Caco-2 (cell line): ENCODE data around the gene PUS1. TPM values are rescaled to one million over a fixed set of nuclear protein-coding genes. Genes with fewer than 3 reads are reported as not detected.

ENCODE experiments used
- BruUV-seq: library from RNA; stranded (reverse); fragments of 400-500 nt; replicated peaks from 2 replicates; lab custom pipeline; 2021; lab: Mats Ljungman, UMichigan
- CTCF ChIA-PET: fragments of 300-600 bp; sonication (Branson Sonifier 250); formaldehyde crosslinking; loops from one replicate; lab custom pipeline; 2022; ENCODE audit warnings: antibody characterized with exemption; lab: Charles Lee
- POLR2A ChIA-PET: fragments of 300-600 bp; sonication (Branson Sonifier 250); formaldehyde crosslinking; loops from one replicate; lab custom pipeline; 2022; ENCODE audit warnings: antibody characterized with exemption; lab: Charles Lee
- DNase-seq, 2 experiments: peaks; one replicate each; pipeline versions ENCODE4 v3.0.0 to v3.0.0-alpha.2; 2020 to 2022
- H3K27me3 ChIP-seq: replicated peaks from 2 replicates; pipeline ENCODE4 v1.6.0; 2011; ENCODE audit warnings: low read length; ENCODE audit not compliant: control insufficient read depth, insufficient read depth
- H3K36me3 ChIP-seq: 2 replicates; pipeline ENCODE4 v1.5.1; 2011; ENCODE audit warnings: low read length; ENCODE audit not compliant: control insufficient read depth, insufficient read depth
- H3K4me1 ChIP-seq: fragments of 250-450 bp; sonication (Bioruptor Pico); 2 replicates; pipeline ENCODE4 v1.5.1; 2020; ENCODE audit warnings: mild to moderate bottlenecking
- H3K4me3 ChIP-seq: 2 replicates; pipeline ENCODE4 v1.5.1; 2011; ENCODE audit warnings: low read depth, mild to moderate bottlenecking, control low read depth, low read length
- H3K9me3 ChIP-seq: fragments of 250-450 bp; sonication (Bioruptor Pico); 2 replicates; pipeline ENCODE4 v1.5.1; 2020; ENCODE audit warnings: mild to moderate bottlenecking, moderate library complexity
- H3K27ac Mint-ChIP-seq: one replicate; pipeline ENCODE4 v1.8.0; 2022; ENCODE audit warnings: mixed read lengths; ENCODE audit not compliant: unreplicated experiment
- H3K27me3 Mint-ChIP-seq: one replicate; pipeline ENCODE4 v1.8.0; 2022; ENCODE audit warnings: mixed read lengths; ENCODE audit not compliant: insufficient read depth, unreplicated experiment
- H3K36me3 Mint-ChIP-seq: one replicate; pipeline ENCODE4 v1.8.0; 2022; ENCODE audit warnings: mild to moderate bottlenecking, mixed read lengths; ENCODE audit not compliant: insufficient read depth, unreplicated experiment
- H3K4me1 Mint-ChIP-seq: one replicate; pipeline ENCODE4 v1.8.0; 2022; ENCODE audit warnings: low read depth, mixed read lengths; ENCODE audit not compliant: unreplicated experiment
- H3K4me3 Mint-ChIP-seq: one replicate; pipeline ENCODE4 v1.8.0; 2022; ENCODE audit warnings: mild to moderate bottlenecking, moderate library complexity, mixed read lengths; ENCODE audit not compliant: unreplicated experiment
- H3K9me3 Mint-ChIP-seq: one replicate; pipeline ENCODE4 v1.8.0; 2022; ENCODE audit warnings: mixed read lengths; ENCODE audit not compliant: unreplicated experiment
- CTCF ChIP-seq, 2 experiments: fragments of 200-600 bp in 1 of 2; IDR thresholded peaks; 1 replicate in 1 of 2; 2 replicates in 1 of 2; pipeline versions ENCODE4 v1.5.1 to v1.8.0; 2011 to 2022; ENCODE audit warnings: antibody characterized with exemption in 1 of 2, control low read depth in 1 of 2, inconsistent platforms in 1 of 2, low read depth in 1 of 2, low read length in 1 of 2, mild to moderate bottlenecking in 1 of 2, moderate library complexity in 1 of 2; ENCODE audit not compliant: insufficient read depth in 1 of 2, severe bottlenecking in 1 of 2, unreplicated experiment in 1 of 2
- intact Hi-C: fragments of 100-400 bp; cut with micrococcal nuclease; formaldehyde crosslinking; loops from one replicate; pipeline ENCODE4 v1.10.0; 2022; ENCODE audit not compliant: unreplicated experiment
- total RNA-seq: library from RNA; stranded (reverse); gene quantifications from 2 replicates; pipeline ENCODE4 v1.2.3, GENCODE V29; 2022

Gene PUS1
- total RNA-seq, 1 experiment from 2014 or later = 71.9 TPM

- H3K4me3 Mint-ChIP-seq = no peak overlapping the region
- H3K27ac Mint-ChIP-seq = no peak overlapping the region
- Histone ChIP-seq H3K4me1 (no peaks in the 10 kb centered on the region), H3K9me3 (no peaks in the 10 kb centered on the region), H3K4me3 (no peak overlapping the region), H3K36me3 (no peaks in the 10 kb centered on the region; the same call in 1 of the 2 replicates), H3K27me3 (no peaks in the 10 kb centered on the region)
- CTCF ChIA-PET = no interaction called here
- no peak for TF ChIP-seq CTCF (IDR thresholded peaks at IDR 0.05; ENCODE audit: insufficient read depth in 1 of 2, low read depth in 1 of 2, low read length in 1 of 2, severe bottlenecking in 1 of 2, unreplicated experiment in 1 of 2)
- H3K9me3 Mint-ChIP-seq = no peaks in the 10 kb centered on the region
- BruUV-seq = no TSS peak
- POLR2A ChIA-PET = no interaction called here
- intact Hi-C loops = no loop called here
- H3K36me3 Mint-ChIP-seq = peaks cover 24% of the 10 kb centered on the region
- no peaks in the 10 kb centered on the region for H3K27me3 Mint-ChIP-seq
- DNase-seq = no peak
- no peaks in the 10 kb centered on the region for H3K4me1 Mint-ChIP-seq
These were observed 25.5 kb upstream of the PUS1 start for GRCh38 chr12:131903270-131904255.

GRCh38 chr12:131904346-131904745 is 24.7 kb upstream of the PUS1 start:
- CTCF ChIA-PET = no interaction called here
- POLR2A ChIA-PET = no interaction called here
- BruUV-seq = no TSS peak
- no peaks in the 10 kb centered on the region for H3K27me3 ChIP-seq
- Mint-ChIP-seq H3K27ac (no peak overlapping the region), H3K9me3 (no peaks in the 10 kb centered on the region), H3K36me3 (peaks cover 29% of the 10 kb centered on the region), H3K4me3 (no peak overlapping the region), H3K27me3 (no peaks in the 10 kb centered on the region), H3K4me1 (no peaks in the 10 kb centered on the region)
- H3K4me1 ChIP-seq = no peaks in the 10 kb centered on the region
- intact Hi-C loops = no loop called here
- no peak for TF ChIP-seq CTCF (IDR thresholded peaks at IDR 0.05; ENCODE audit: insufficient read depth in 1 of 2, low read depth in 1 of 2, low read length in 1 of 2, severe bottlenecking in 1 of 2, unreplicated experiment in 1 of 2)
- H3K36me3 ChIP-seq = no peaks in the 10 kb centered on the region; the same call in 1 of the 2 replicates
- H3K4me3 ChIP-seq = no peak overlapping the region
- no peaks in the 10 kb centered on the region for H3K9me3 ChIP-seq
- DNase-seq = no peak

- Mint-ChIP-seq H3K27ac (no peak overlapping the region), H3K36me3 (peaks cover 25% of the 10 kb centered on the region), H3K9me3 (no peaks in the 10 kb centered on the region), H3K4me1 (no peaks in the 10 kb centered on the region), H3K4me3 (no peak overlapping the region), H3K27me3 (no peaks in the 10 kb centered on the region)
- intact Hi-C loops = no loop called here
- ChIA-PET POLR2A (no interaction called here), CTCF (no interaction called here)
- Histone ChIP-seq H3K27me3 (no peaks in the 10 kb centered on the region), H3K36me3 (no peaks in the 10 kb centered on the region; the same call in 1 of the 2 replicates), H3K4me1 (no peaks in the 10 kb centered on the region), H3K4me3 (no peak overlapping the region), H3K9me3 (no peaks in the 10 kb centered on the region)
- BruUV-seq = no TSS peak
- TF ChIP-seq CTCF (IDR thresholded peaks at IDR 0.05; ENCODE audit: insufficient read depth in 1 of 2, low read depth in 1 of 2, low read length in 1 of 2, severe bottlenecking in 1 of 2, unreplicated experiment in 1 of 2) = no peak
- no peak for DNase-seq
These were observed 23.9 kb upstream of the PUS1 start for GRCh38 chr12:131905081-131905629.
